Smooth muscle cell (in vitro differentiated cells): ENCODE data around the gene LTBP1. TPM values are rescaled to one million over a fixed set of nuclear protein-coding genes. Genes with fewer than 3 reads are reported as not detected.

Experiments used
- DNase-seq: peaks from one replicate; lab custom pipeline; 2025; ENCODE audit not compliant: unreplicated experiment; lab: John Stamatoyannopoulos, UW
- H2AFZ ChIP-seq: fragments of 200-600 bp; sonication (generic); 2 replicates; pipeline ENCODE4 v1.6.0; 2016; ENCODE audit warnings: antibody characterized with exemption, low read depth, mild to moderate bottlenecking
- H3F3A ChIP-seq: fragments of 200-600 bp; sonication (generic); 2 replicates; pipeline ENCODE4 v1.6.0; 2017; ENCODE audit warnings: antibody characterized with exemption, low read depth
- H3K27ac ChIP-seq: fragments of 200-600 bp; sonication (generic); 2 replicates; pipeline ENCODE4 v1.5.1; 2016; ENCODE audit warnings: low read depth, mild to moderate bottlenecking
- H3K27me3 ChIP-seq: fragments of 200-600 bp; sonication (generic); 2 replicates; pipeline ENCODE4 v1.6.1; 2016; ENCODE audit warnings: low read depth, mild to moderate bottlenecking
- H3K36me3 ChIP-seq: fragments of 200-600 bp; sonication (generic); 2 replicates; pipeline ENCODE4 v1.5.1; 2016; ENCODE audit warnings: low read depth
- H3K4me1 ChIP-seq: fragments of 200-600 bp; sonication (generic); 2 replicates; pipeline ENCODE4 v1.5.1; 2016; ENCODE audit warnings: low read depth
- H3K4me2 ChIP-seq: fragments of 200-600 bp; sonication (generic); 2 replicates; pipeline ENCODE4 v1.6.0; 2016; ENCODE audit warnings: mild to moderate bottlenecking
- H3K4me3 ChIP-seq: fragments of 200-600 bp; sonication (generic); 2 replicates; pipeline ENCODE4 v1.5.1; 2016; ENCODE audit warnings: mild to moderate bottlenecking
- H3K79me2 ChIP-seq: fragments of 200-600 bp; sonication (generic); 2 replicates; pipeline ENCODE4 v1.6.0; 2016; ENCODE audit warnings: low read depth, mild to moderate bottlenecking
- H3K9ac ChIP-seq: fragments of 200-600 bp; sonication (generic); 2 replicates; pipeline ENCODE4 v1.6.0; 2016; ENCODE audit warnings: low read depth
- H3K9me3 ChIP-seq: fragments of 200-600 bp; sonication (generic); replicated peaks from 2 replicates; pipeline ENCODE4 v1.5.1; 2016; ENCODE audit warnings: low read depth
- H4K20me1 ChIP-seq: fragments of 200-600 bp; sonication (generic); 2 replicates; pipeline ENCODE4 v1.6.0; 2016; ENCODE audit warnings: low read depth
- CTCF ChIP-seq: fragments of 200-600 bp; sonication (generic); IDR thresholded peaks from 2 replicates; pipeline ENCODE4 v1.5.1; 2017; ENCODE audit warnings: borderline replicate concordance, mild to moderate bottlenecking, antibody characterized with exemption; ENCODE audit not compliant: insufficient read depth, poor library complexity, severe bottlenecking
- WGBS: methylation state at CpG from one replicate; pipeline ENCODE4 v1.1.7; 2016; ENCODE audit warnings: low lambda C conversion rate; 5-methylcytosine and 5-hydroxymethylcytosine counted together
- polyA plus RNA-seq: library from polyadenylated mRNA; unstranded; fragments of >200 nt; fragmentation: Nextera tagmentation; extraction: Ambion mirVana; gene quantifications from 2 replicates; pipeline ENCODE4 v1.2.1, GENCODE V29; 2016
- total RNA-seq: library from RNA; depleted of rRNA; stranded (reverse); fragments of >200 nt; gene quantifications from 2 replicates; pipeline ENCODE4 v1.2.3, GENCODE V29; 2014

LTBP1 gene
- total and polyA plus RNA-seq, 2 experiments from 2014 or later: 146 to 250 TPM

- no peaks in the 10 kb centered on the region for H3K9me3 ChIP-seq
- no peak overlapping the region for H2AFZ ChIP-seq
- H3K27me3 ChIP-seq: no peaks in the 10 kb centered on the region
- H3K79me2 ChIP-seq: no peaks in the 10 kb centered on the region
- no peaks in the 10 kb centered on the region for H3K4me1 ChIP-seq
- no peaks in the 10 kb centered on the region for H4K20me1 ChIP-seq
- H3F3A ChIP-seq: no peaks in the 10 kb centered on the region
- no peak overlapping the region for H3K4me3 ChIP-seq
- peaks cover 26% of the 10 kb centered on the region for H3K36me3 ChIP-seq
- 95% methylated on average over 7 of the region's 7 CpGs for WGBS
- no peak overlapping the region for H3K27ac ChIP-seq
- H3K4me2 ChIP-seq: no peak overlapping the region
- TF ChIP-seq CTCF: no peak
- H3K9ac ChIP-seq: no peak overlapping the region
- no peak for DNase-seq
Measured at GRCh38 chr2:33284287-33284686, 337.5 kb downstream of the LTBP1 start.

DNA sequence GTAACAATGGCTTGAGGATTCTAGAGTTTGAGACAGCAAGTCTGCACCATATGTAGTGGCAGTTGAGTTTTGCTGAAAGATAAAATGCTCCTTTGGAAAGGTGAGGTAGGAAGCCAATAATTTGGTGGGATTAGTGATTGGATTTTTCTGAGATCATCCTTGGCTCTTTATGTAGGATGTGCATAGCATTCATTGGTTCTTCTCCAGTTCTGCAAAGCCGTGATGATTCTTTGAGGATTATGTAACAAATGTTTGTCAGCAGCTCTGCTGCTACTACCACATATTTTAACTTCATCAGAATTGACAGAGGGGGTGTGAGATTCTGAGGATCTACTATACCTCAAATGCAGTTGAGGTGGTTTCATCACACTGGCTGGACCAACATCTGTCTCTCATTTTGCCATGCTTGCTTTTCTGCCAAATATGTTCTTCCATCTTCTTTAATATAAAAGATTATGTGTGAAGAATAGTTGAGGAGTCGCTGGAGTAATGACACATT lies 340.8 kb downstream of the LTBP1 start:
- Histone ChIP-seq H3K4me1 (no peaks in the 10 kb centered on the region), H4K20me1 (no peaks in the 10 kb centered on the region), H3K9ac (no peak overlapping the region), H3K79me2 (no peaks in the 10 kb centered on the region), H3F3A (no peaks in the 10 kb centered on the region), H3K27me3 (no peaks in the 10 kb centered on the region), H3K36me3 (peaks cover 12% of the 10 kb centered on the region), H3K9me3 (no peaks in the 10 kb centered on the region), H3K27ac (no peak overlapping the region), H3K4me2 (no peak overlapping the region), H3K4me3 (no peak overlapping the region), H2AFZ (no peak overlapping the region)
- 90% methylated on average over 2 of the region's 2 CpGs for WGBS
- no peak for TF ChIP-seq CTCF
- no peak for DNase-seq

DNA sequence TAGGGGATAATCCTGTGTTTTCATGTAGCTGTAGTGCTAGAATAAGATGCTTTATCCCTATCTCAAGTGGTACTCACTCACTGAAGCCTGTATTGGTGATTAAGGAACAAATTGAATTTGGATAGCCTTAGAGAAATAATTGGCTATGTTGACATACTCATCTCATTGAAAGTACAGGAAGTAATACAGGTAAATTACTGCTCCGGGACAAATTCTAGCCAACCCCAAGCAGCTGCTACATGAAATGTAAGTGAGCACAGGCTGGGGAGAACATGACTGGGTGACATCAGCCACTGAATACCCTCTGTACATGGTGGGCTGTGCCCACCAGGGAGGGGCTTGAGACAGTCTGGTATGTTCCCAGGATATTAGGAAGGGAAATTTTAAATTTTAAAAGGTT lies 341.3 kb downstream of the LTBP1 start:
- no peaks in the 10 kb centered on the region for H3K79me2 ChIP-seq
- no peak overlapping the region for H3K9ac ChIP-seq
- H2AFZ ChIP-seq: no peak overlapping the region
- no peaks in the 10 kb centered on the region for H4K20me1 ChIP-seq
- TF ChIP-seq CTCF: no peak
- WGBS: 100% methylated on average over 1 of the region's 1 CpG
- no peaks in the 10 kb centered on the region for H3K27me3 ChIP-seq
- DNase-seq: no peak
- no peaks in the 10 kb centered on the region for H3K9me3 ChIP-seq
- no peak overlapping the region for H3K27ac ChIP-seq
- no peaks in the 10 kb centered on the region for H3F3A ChIP-seq
- H3K4me1 ChIP-seq: no peaks in the 10 kb centered on the region
- no peak overlapping the region for H3K4me3 ChIP-seq
- no peak overlapping the region for H3K4me2 ChIP-seq
- H3K36me3 ChIP-seq: peaks cover 12% of the 10 kb centered on the region

- peaks cover 8% of the 10 kb centered on the region for H3K36me3 ChIP-seq
- H3K27ac ChIP-seq: peak overlapping the region; percentile 81
Measured at GRCh38 chr2:33289961-33290360, 343.2 kb downstream of the LTBP1 start.

More at GRCh38 chr2:33289961-33290360, 343.2 kb downstream of the LTBP1 start:
- H3K9ac ChIP-seq: no peak overlapping the region
- WGBS: over 99% methylated on average over 4 of the region's 4 CpGs
- DNase-seq: no peak
- H4K20me1 ChIP-seq: no peaks in the 10 kb centered on the region
- H3K9me3 ChIP-seq: no peaks in the 10 kb centered on the region
- no peaks in the 10 kb centered on the region for H3K79me2 ChIP-seq
- no peaks in the 10 kb centered on the region for H3K4me1 ChIP-seq
- H3K4me2 ChIP-seq: peak overlapping the region; percentile 57
- no peak overlapping the region for H2AFZ ChIP-seq
- H3K4me3 ChIP-seq: no peak overlapping the region
- no peaks in the 10 kb centered on the region for H3K27me3 ChIP-seq
- H3F3A ChIP-seq: no peaks in the 10 kb centered on the region
- no peak for TF ChIP-seq CTCF
